ENCODE measurements around the gene HOXC6. TPM values are rescaled to one million over a fixed set of nuclear protein-coding genes. Genes with fewer than 3 reads are reported as not detected.

HOXC6 gene
- total and polyA plus RNA-seq, 9 donors, result 3.9 to 56.1 (median 23.3) TPM

DNA sequence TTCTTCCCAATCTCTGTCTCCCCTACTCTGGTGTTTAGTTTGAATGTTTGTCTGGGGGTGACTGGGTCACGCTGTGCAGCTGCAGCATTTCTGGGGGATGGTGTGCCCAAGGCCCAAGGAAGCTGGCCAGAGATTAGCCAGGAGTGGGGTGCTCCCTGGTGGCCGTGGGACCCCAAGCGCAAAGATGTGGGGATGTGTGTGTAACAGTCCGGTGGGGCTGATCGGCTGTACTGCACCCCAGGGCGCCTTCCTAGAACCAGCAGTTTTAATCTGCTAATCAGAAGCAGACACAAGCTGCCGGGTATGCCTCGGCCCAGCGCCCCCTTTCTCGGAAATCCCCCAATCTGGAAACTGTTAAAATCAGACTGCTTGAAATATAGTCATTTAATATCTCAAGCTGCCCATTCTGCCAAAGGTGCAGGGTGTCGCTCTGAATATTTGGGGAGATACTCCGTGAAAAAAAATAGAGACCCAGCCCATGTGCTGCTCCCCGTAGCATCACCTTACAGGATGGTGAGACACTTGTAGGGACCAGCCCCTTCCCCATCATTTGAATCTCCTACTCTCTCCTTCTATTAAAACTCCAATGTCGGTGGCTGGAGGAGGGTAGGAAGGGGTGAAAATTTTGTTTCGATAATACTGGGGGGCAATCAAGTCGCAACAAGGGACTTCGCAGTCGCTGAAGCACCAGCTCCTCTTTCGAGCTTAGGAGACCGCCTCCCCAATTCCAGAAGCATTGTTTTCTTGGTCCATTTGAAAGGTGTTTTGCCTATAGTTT lies 24.0 kb upstream of the HOXC6 start:
- TF ChIP-seq, protein P1, sequence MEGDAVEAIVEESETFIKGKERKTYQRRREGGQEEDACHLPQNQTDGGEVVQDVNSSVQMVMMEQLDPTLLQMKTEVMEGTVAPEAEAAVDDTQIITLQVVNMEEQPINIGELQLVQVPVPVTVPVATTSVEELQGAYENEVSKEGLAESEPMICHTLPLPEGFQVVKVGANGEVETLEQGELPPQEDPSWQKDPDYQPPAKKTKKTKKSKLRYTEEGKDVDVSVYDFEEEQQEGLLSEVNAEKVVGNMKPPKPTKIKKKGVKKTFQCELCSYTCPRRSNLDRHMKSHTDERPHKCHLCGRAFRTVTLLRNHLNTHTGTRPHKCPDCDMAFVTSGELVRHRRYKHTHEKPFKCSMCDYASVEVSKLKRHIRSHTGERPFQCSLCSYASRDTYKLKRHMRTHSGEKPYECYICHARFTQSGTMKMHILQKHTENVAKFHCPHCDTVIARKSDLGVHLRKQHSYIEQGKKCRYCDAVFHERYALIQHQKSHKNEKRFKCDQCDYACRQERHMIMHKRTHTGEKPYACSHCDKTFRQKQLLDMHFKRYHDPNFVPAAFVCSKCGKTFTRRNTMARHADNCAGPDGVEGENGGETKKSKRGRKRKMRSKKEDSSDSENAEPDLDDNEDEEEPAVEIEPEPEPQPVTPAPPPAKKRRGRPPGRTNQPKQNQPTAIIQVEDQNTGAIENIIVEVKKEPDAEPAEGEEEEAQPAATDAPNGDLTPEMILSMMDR (IDR thresholded peaks at IDR 0.05), result no peak
- TF ChIP-seq POLR2A (IDR thresholded peaks at IDR 0.05) (no peak), EP300 (IDR thresholded peaks at IDR 0.05) (no peak)
- peaks cover 3% of the 10 kb centered on the region for H3K4me1 ChIP-seq (ENCODE audit: insufficient read depth)
- H3K4me3 ChIP-seq, result no peak overlapping the region
- H3K36me3 ChIP-seq, result no peaks in the 10 kb centered on the region
- WGBS, 3 donors, result 65 to 83% (median 82%) methylated on average over 20 of the region's 20 CpGs
- H3K27ac ChIP-seq, result no peak overlapping the region
- H3K9me3 ChIP-seq, result no peaks in the 10 kb centered on the region
- intact Hi-C loops (cut with DNase I), result loop anchor here (2.0 to 10.0 kb wide), 5 partner anchors 189 to 371 kb away; partner anchors contain the start of gene GPR84 (in 2 of the 4)
- no peaks in the 10 kb centered on the region for H3K27me3 ChIP-seq
- no peak for DNase-seq

- no peak for TF ChIP-seq POLR2A (IDR thresholded peaks at IDR 0.05)
- TF ChIP-seq, protein P1 (IDR thresholded peaks at IDR 0.05), result no peak
- WGBS, 3 donors, result 60 to 74% (median 70%) methylated on average over 31 of the region's 31 CpGs
- Histone ChIP-seq H3K4me3 (no peak overlapping the region), H3K27ac (no peak overlapping the region), H3K4me1 (ENCODE audit: insufficient read depth) (peaks cover 3% of the 10 kb centered on the region), H3K27me3 (no peaks in the 10 kb centered on the region), H3K36me3 (no peaks in the 10 kb centered on the region), H3K9me3 (no peaks in the 10 kb centered on the region)
- DNase-seq, result no peak
- intact Hi-C loops (cut with DNase I), result loop anchor here (2.0 to 10.0 kb wide), 6 partner anchors 187 to 370 kb away; partner anchors contain the start of gene GPR84 (in 2 of the 4)
These were observed 23.3 kb upstream of the HOXC6 start for GRCh38 chr12:54004841-54005530.

DNA sequence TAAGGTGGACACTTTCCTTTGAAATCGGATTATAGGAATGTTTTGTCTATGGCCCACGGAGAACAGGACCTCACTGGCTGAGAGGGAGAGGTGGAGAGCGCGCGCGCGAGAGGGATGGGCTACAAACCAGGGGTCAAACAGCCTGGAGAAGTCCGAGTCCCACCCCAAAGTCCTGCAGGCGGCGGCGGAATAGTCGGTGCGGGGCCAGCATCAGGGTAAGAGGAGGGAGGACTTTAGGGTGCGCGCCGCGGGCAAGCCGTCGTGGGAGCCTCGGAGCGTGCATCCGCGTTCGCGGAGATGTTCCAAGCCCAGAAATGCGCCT lies 22.7 kb upstream of the HOXC6 start:
- Histone ChIP-seq H3K27ac (no peak overlapping the region), H3K36me3 (no peaks in the 10 kb centered on the region), H3K4me1 (ENCODE audit: insufficient read depth) (peaks cover 2% of the 10 kb centered on the region), H3K9me3 (no peaks in the 10 kb centered on the region), H3K27me3 (no peaks in the 10 kb centered on the region), H3K4me3 (no peak overlapping the region)
- intact Hi-C loops (cut with DNase I), result loop anchor here (2.0 to 10.0 kb wide), 5 partner anchors 187 to 369 kb away; partner anchors contain the start of gene GPR84 (in 2 of the 4)
- WGBS, 3 donors, result 13 to 24% (median 19%) methylated on average over 26 of the region's 26 CpGs
- TF ChIP-seq POLR2A (IDR thresholded peaks at IDR 0.05) (no peak), EP300 (IDR thresholded peaks at IDR 0.05) (no peak)
- TF ChIP-seq, protein P1 (IDR thresholded peaks at IDR 0.05), result no peak
- no peak for DNase-seq

- no peak for TF ChIP-seq EP300 (IDR thresholded peaks at IDR 0.05)
- TF ChIP-seq, protein P1 (IDR thresholded peaks at IDR 0.05), result peak; percentile 95 to 97 (median 96)
- H3K9me3 ChIP-seq, result no peaks in the 10 kb centered on the region
- intact Hi-C loops (cut with DNase I), result loop anchor here (2.0 to 10.0 kb wide), 5 partner anchors 186 to 369 kb away; partner anchors contain the start of gene GPR84 (in 2 of the 4)
- H3K27ac ChIP-seq, result peak overlapping the region in 1 of 2 donors; percentile 13
- WGBS, 3 donors, result 10 to 15% (median 11%) methylated on average over 39 of the region's 39 CpGs
- peaks cover 2% of the 10 kb centered on the region for H3K4me1 ChIP-seq (ENCODE audit: insufficient read depth)
- H3K4me3 ChIP-seq, result peak overlapping the region; percentile 14
- H3K27me3 ChIP-seq, result no peaks in the 10 kb centered on the region
- no peaks in the 10 kb centered on the region for H3K36me3 ChIP-seq
- DNase-seq, result peak; percentile 85 to 95 (median 93)
These were observed 22.2 kb upstream of the HOXC6 start for GRCh38 chr12:54005853-54006558.
